WTC11 (cell line): ENCODE measurements around the gene ALX4. TPM values are rescaled to one million over a fixed set of nuclear protein-coding genes. Genes with fewer than 3 reads are reported as not detected.

Source experiments
- ATAC-seq: fragments of 200-7000 bp; cut with Tn5 transposase; 2 replicates; pipeline ENCODE4 v1.10.0; 2021; ENCODE audit warnings: mild to moderate bottlenecking, moderate library complexity
- CTCF ChIA-PET: fragments of 300-600 bp; sonication (Branson Sonifier 250); formaldehyde crosslinking; loops from one replicate; lab custom pipeline; 2021; ENCODE audit warnings: antibody characterized with exemption; lab: Charles Lee
- POLR2A ChIA-PET: fragments of 350-600 bp; sonication (Branson Sonifier 250); formaldehyde crosslinking; loops from one replicate; lab custom pipeline; 2021; ENCODE audit warnings: antibody characterized with exemption; lab: Charles Lee
- DNase-seq: peaks from one replicate; pipeline ENCODE4 v3.0.0; 2021; ENCODE audit warnings: low spot score
- H3K27ac Mint-ChIP-seq: 2 replicates; pipeline ENCODE4 v1.8.0; 2021; ENCODE audit warnings: mixed read lengths
- H3K27me3 Mint-ChIP-seq: 2 replicates; pipeline ENCODE4 v1.8.0; 2021; ENCODE audit warnings: low read depth, mild to moderate bottlenecking, moderate library complexity, mixed read lengths
- H3K36me3 Mint-ChIP-seq: 2 replicates; pipeline ENCODE4 v1.8.0; 2021; ENCODE audit warnings: mixed read lengths
- H3K4me1 Mint-ChIP-seq: 2 replicates; pipeline ENCODE4 v1.8.0; 2022; ENCODE audit warnings: mixed read lengths
- H3K4me3 Mint-ChIP-seq: 2 replicates; pipeline ENCODE4 v1.8.0; 2021; ENCODE audit warnings: mild to moderate bottlenecking, moderate library complexity, mixed read lengths
- H3K9me3 Mint-ChIP-seq: 2 replicates; pipeline ENCODE4 v1.8.0; 2021; ENCODE audit warnings: mixed read lengths
- ARID4B ChIP-seq: sonication (generic); formaldehyde crosslinking; IDR thresholded peaks from 2 replicates; pipeline ENCODE4 v1.8.0; 2023; ENCODE audit warnings: missing genetic modification reagents, mild to moderate bottlenecking, borderline replicate concordance
- ATF3 ChIP-seq: sonication (generic); formaldehyde crosslinking; conservative IDR thresholded peaks from 2 replicates; pipeline ENCODE4 v1.8.1; 2022; ENCODE audit warnings: mild to moderate bottlenecking, missing genetic modification reagents
- CBFB ChIP-seq: sonication (generic); formaldehyde crosslinking; IDR thresholded peaks from 2 replicates; pipeline ENCODE4 v1.8.1; 2022; ENCODE audit warnings: mild to moderate bottlenecking, low read depth, missing genetic modification reagents
- E2F1 ChIP-seq: sonication (generic); formaldehyde crosslinking; IDR thresholded peaks from 2 replicates; pipeline ENCODE4 v1.8.0; 2022; ENCODE audit warnings: mild to moderate bottlenecking, missing genetic modification reagents
- ESRRA ChIP-seq: sonication (generic); formaldehyde crosslinking; IDR thresholded peaks from 2 replicates; pipeline ENCODE4 v1.8.1; 2022; ENCODE audit warnings: mild to moderate bottlenecking, missing genetic modification reagents, borderline replicate concordance
- FOXJ3 ChIP-seq: sonication (generic); formaldehyde crosslinking; IDR thresholded peaks from 2 replicates; pipeline ENCODE4 v1.9.0; 2021; ENCODE audit warnings: missing genetic modification reagents, mild to moderate bottlenecking, borderline replicate concordance
- FOXK1 ChIP-seq: sonication (generic); formaldehyde crosslinking; IDR thresholded peaks from 2 replicates; pipeline ENCODE4 v1.8.0; 2022; ENCODE audit warnings: mild to moderate bottlenecking, moderate library complexity, missing genetic modification reagents
- GABPB1 ChIP-seq: sonication (generic); formaldehyde crosslinking; IDR thresholded peaks from 2 replicates; pipeline ENCODE4 v1.8.1; 2023; ENCODE audit warnings: mild to moderate bottlenecking, missing genetic modification reagents
- HMGXB4 ChIP-seq: sonication (generic); formaldehyde crosslinking; IDR thresholded peaks from 2 replicates; pipeline ENCODE4 v1.8.1; 2023; ENCODE audit warnings: mild to moderate bottlenecking, moderate library complexity, missing genetic modification reagents
- JAZF1 ChIP-seq: fragments of 250-450 bp; sonication (Bioruptor Pico); IDR thresholded peaks from 2 replicates; pipeline ENCODE4 v1.9.0; 2021; ENCODE audit warnings: moderate library complexity, mild to moderate bottlenecking, inconsistent platforms
- MYBL2 ChIP-seq: sonication (generic); formaldehyde crosslinking; IDR thresholded peaks from 2 replicates; pipeline ENCODE4 v1.8.1; 2023; ENCODE audit warnings: mild to moderate bottlenecking, moderate library complexity, missing genetic modification reagents
- NFE2L1 ChIP-seq: sonication (generic); formaldehyde crosslinking; IDR thresholded peaks from 2 replicates; pipeline ENCODE4 v1.8.1; 2023; ENCODE audit warnings: missing genetic modification reagents
- NFYB ChIP-seq: sonication (generic); formaldehyde crosslinking; conservative IDR thresholded peaks from 2 replicates; pipeline ENCODE4 v1.8.0; 2022; ENCODE audit warnings: low read depth, missing genetic modification reagents
- PRRX2 ChIP-seq: fragments of 250-450 bp; sonication (Bioruptor Pico); IDR thresholded peaks from 2 replicates; pipeline ENCODE4 v1.8.0; 2021; ENCODE audit warnings: mild to moderate bottlenecking
- RORB ChIP-seq: fragments of 250-450 bp; sonication (Bioruptor Pico); IDR thresholded peaks from 2 replicates; pipeline ENCODE4 v1.9.0; 2021; ENCODE audit warnings: mild to moderate bottlenecking
- SP1 ChIP-seq: sonication (generic); formaldehyde crosslinking; conservative IDR thresholded peaks from 2 replicates; pipeline ENCODE4 v1.8.1; 2022; ENCODE audit warnings: missing genetic modification reagents
- TP53 ChIP-seq: sonication (generic); formaldehyde crosslinking; IDR thresholded peaks from 2 replicates; pipeline ENCODE4 v1.8.1; 2023; ENCODE audit warnings: mild to moderate bottlenecking, missing genetic modification reagents
- USF2 ChIP-seq: sonication (generic); formaldehyde crosslinking; IDR thresholded peaks from 2 replicates; pipeline ENCODE4 v1.8.1; 2023; ENCODE audit warnings: mild to moderate bottlenecking, missing genetic modification reagents, moderate library complexity
- ZMAT4 ChIP-seq: fragments of 250-450 bp; sonication (Bioruptor Pico); IDR thresholded peaks from 2 replicates; pipeline ENCODE4 v1.9.0; 2021; ENCODE audit warnings: mild to moderate bottlenecking
- ZNF232 ChIP-seq: sonication (generic); formaldehyde crosslinking; IDR thresholded peaks from 2 replicates; pipeline ENCODE4 v1.8.0; 2022; ENCODE audit warnings: mild to moderate bottlenecking, missing genetic modification reagents
- ZNF263 ChIP-seq: sonication (generic); formaldehyde crosslinking; IDR thresholded peaks from 2 replicates; pipeline ENCODE4 v1.8.1; 2022; ENCODE audit warnings: low read depth, mild to moderate bottlenecking, moderate library complexity, missing genetic modification reagents
- ZNF532 ChIP-seq: fragments of 250-450 bp; sonication (Bioruptor Pico); IDR thresholded peaks from 2 replicates; pipeline ENCODE4 v1.9.0; 2021; ENCODE audit warnings: mild to moderate bottlenecking, borderline replicate concordance
- ZNF671 ChIP-seq: fragments of 250-450 bp; sonication (Bioruptor Pico); IDR thresholded peaks from 2 replicates; pipeline ENCODE4 v1.8.0; 2021; ENCODE audit warnings: mild to moderate bottlenecking
- total RNA-seq: library from RNA; stranded (reverse); gene quantifications from 3 replicates; pipeline ENCODE4 v1.2.3, GENCODE V29; 2021

The ALX4 gene
- total RNA-seq, 1 experiment from 2014 or later = not detected

GRCh38 chr11:44335919-44336318, 26.0 kb upstream of the ALX4 start:
- CTCF ChIA-PET = no interaction called here
- no peak overlapping the region for H3K27ac Mint-ChIP-seq
- peaks cover 35% of the 10 kb centered on the region for H3K4me1 Mint-ChIP-seq
- H3K27me3 Mint-ChIP-seq = peaks cover 82% of the 10 kb centered on the region
- DNase-seq (no peak), ATAC-seq (no peak)
- peak overlapping the region; percentile 18; the same call in 1 of the 2 replicates for H3K4me3 Mint-ChIP-seq
- POLR2A ChIA-PET = no interaction called here
- TF ChIP-seq FOXJ3 (CRISPR knock-in tag) (no peak), MYBL2 (no peak), TP53 (no peak), CBFB (CRISPR knock-in tag) (no peak), RORB (CRISPR knock-in tag) (no peak), NFE2L1 (CRISPR knock-in tag) (no peak), ZNF263 (CRISPR knock-in tag) (no peak), SP1 (CRISPR knock-in tag) (no peak), PRRX2 (CRISPR knock-in tag) (no peak), E2F1 (CRISPR knock-in tag) (no peak), ZNF671 (CRISPR knock-in tag) (no peak), ZMAT4 (CRISPR knock-in tag) (no peak), GABPB1 (CRISPR knock-in tag) (no peak), FOXK1 (no peak), HMGXB4 (CRISPR knock-in tag) (no peak), JAZF1 (CRISPR knock-in tag) (no peak)
- H3K9me3 Mint-ChIP-seq = no peaks in the 10 kb centered on the region
- H3K36me3 Mint-ChIP-seq = no peaks in the 10 kb centered on the region

GRCh38 chr11:44335052-44335760, 25.3 kb upstream of the ALX4 start:
- POLR2A ChIA-PET = interaction anchor here (1.3 to 1.9 kb wide), 2 partner anchors 19 to 29 kb away, joined by 3 to 5 read pairs; no protein-coding TSS in a partner anchor
- ATAC-seq = peak; percentile 31; the same call in 1 of the 2 replicates
- Mint-ChIP-seq H3K4me3 (peak overlapping the region; percentile 55), H3K9me3 (no peaks in the 10 kb centered on the region), H3K27me3 (peaks cover 89% of the 10 kb centered on the region), H3K4me1 (peaks cover 35% of the 10 kb centered on the region), H3K27ac (no peak overlapping the region), H3K36me3 (no peaks in the 10 kb centered on the region)
- CTCF ChIA-PET = interaction anchor here (0.5 to 1.8 kb wide), 7 partner anchors 9 to 397 kb away, joined by 3 to 10 read pairs (median 4); no protein-coding TSS in a partner anchor
- DNase-seq = no peak
- TF ChIP-seq ZNF232 (no peak), ESRRA (CRISPR knock-in tag) (no peak), USF2 (CRISPR knock-in tag) (no peak), ATF3 (no peak), NFYB (CRISPR knock-in tag) (no peak), ZNF532 (no peak), ARID4B (CRISPR knock-in tag) (no peak)
